ENCODE results near the gene RGS7.
"Not testable (repeated sequence)": the region's sequence is repeated elsewhere in the genome, so short reads cannot be mapped to it uniquely, and the experiment has no call there.

Gene RGS7

DNA sequence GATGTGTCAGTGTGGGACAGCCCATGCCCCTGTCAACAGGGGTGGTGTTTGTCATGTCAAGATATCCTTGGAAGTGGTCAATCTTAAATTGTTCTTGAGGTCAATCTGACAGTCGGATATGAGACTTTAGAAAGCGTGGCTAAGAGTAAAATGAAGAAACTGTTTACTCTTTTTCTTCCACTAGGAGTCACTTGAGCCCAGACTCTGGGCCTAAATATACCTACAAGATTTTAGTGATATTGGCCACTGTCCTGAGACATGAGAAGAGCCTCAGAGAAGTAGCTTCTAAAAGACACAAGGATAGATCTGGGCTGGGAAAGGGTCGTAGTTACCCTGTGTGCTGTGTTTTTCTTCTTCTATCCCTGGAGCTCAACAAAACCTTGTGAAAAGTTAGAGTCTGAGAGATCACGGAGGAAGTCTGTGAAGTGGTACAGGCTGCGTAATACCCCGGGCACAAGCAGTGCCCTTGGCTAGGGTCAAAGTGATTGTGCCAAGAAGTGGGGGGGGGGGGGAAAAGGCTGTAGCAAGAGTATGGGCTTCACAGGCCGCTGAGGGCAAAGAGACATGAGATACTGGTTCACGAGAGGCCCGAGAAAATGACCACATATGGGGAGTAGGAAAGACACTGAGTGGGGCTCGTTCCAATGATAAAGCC is 389.8 kb downstream of the RGS7 start:
- no peak for DNase-seq

DNA sequence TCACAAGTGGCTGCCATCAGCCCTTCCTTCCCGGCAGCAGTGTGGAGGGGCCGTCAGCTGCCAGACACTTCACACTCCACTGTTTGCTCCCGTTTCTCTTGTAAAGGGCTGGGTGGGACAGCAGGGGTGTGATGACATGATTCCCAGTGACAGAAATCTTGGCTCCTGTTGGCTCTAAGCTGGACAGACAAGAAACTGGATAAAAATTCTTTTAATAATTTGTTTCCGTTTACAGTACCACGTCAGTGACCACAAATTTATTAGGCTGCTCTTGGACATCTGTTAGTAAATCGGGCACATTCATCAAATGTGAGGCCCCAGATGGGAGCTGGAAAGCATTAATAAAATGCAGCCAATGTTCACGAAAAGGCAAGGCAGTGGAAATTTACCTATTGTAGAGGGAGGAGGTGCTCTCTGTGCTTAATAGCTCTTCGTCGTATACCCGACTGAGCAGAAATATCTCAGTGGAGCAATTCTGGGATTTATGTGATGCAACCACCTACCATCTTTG is 391.4 kb downstream of the RGS7 start:
- no peak for DNase-seq

DNA sequence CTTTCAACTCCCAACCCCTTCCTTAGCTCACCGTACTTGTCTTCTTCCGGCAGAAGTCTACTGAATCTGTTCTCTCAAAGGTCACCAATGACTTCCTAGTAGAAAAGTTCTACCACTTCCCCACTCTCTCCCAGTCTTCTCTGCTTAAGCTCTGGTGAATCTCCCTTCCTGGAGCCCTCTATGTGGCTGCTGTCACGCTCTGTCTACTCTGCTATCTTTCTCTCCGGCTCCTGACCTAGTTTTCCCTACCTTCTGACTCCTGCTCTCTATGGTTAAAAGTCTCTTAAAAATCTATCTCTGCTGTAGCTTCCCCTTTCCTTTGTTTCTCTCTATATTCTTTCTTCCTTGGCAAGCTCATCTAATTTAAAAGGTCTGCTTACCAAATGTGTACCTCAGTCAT is 394.9 kb downstream of the RGS7 start:
- no peak for DNase-seq

DNA sequence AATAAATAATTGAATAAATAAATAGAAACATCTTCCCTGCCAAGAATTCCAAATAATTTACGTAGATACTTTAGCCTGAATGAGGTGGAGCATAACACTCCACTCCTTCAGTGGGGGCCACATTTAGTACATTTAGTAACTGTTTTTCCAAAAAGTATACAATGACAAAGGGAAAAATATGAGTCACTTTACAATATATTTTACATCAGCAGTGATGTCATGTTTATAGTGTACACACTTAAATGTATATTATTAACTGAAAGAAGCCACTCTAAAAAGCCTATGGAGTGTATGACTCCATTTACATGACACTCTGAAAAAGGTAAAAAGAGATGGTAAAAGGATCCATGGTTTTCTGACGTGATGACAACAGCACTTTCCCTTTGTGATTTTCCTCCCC is 400.6 kb downstream of the RGS7 start:
- DNase-seq, result no peak

DNA sequence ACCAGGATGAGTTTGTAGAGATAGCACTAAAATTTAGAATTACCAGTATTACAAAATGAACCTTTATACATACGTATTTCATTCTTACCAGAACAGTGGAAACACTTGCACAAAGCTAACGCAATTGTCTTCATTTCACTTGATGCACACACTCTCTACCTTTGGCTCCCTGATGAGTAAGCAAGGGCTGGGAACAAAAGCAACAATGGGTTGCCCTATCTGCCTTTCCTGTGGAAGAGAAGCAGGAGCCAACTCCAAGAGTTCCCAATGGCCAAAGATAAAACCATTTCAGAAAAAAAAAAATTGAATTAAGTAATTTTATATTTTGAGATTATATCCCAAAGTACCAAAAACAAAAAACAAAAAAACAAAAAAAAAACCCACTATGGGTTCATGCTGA is 401.0 kb downstream of the RGS7 start:
- no peak for DNase-seq

DNA sequence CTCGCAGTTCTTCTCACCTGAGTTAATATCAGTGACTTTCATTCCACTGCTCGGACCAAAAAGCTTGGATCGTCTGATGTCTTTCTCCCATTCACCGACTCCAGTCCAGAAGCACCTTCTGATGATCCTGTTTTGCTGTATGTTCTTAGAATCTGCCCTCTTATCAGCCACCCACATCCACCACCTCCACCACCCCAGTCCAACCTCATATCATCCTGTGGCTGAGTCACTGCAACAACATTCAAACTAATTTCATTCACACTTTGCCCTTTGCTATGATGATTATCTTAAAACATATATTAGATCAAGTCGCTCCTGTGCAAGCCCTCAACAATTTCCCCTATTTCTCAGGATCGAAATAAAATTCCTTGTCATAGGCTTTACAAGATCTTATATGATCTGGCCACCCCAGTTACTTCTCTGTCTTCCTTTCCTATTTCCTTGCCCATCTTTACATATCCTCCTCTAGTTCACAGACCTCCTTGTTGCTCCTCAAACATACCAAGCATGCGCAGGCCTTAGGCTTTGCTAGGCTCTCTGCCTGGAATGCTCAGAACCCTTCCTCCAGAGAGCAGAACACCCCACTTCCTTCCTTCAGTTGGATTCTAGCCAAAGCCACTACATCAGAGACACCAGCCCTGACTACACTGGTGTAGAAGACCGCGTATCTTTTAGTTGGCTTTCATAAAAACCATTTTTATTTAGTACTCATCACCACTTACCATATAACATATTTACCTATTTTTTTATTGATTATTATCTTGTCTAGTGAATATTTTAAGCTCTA is 409.4 kb downstream of the RGS7 start:
- no peak for DNase-seq

DNA sequence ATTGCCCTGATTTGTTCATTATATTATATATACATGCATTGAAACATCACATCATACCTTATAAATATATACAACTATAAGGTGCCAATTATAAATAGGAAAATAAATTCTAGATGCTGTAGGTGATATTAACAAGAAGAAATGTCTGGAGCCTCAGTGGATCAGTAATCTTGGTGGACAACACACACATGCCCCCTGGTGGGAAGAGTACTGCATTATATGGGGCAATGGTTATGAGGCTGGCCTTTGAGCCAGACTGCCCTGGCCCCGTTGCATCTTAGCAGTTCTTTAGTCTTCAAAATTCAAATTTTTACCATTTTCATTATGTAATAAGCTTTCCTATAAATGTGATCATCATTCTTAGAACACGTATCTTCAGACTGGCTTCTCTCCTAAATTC is 410.1 kb downstream of the RGS7 start:
- DNase-seq, result peak; percentile 8

DNA sequence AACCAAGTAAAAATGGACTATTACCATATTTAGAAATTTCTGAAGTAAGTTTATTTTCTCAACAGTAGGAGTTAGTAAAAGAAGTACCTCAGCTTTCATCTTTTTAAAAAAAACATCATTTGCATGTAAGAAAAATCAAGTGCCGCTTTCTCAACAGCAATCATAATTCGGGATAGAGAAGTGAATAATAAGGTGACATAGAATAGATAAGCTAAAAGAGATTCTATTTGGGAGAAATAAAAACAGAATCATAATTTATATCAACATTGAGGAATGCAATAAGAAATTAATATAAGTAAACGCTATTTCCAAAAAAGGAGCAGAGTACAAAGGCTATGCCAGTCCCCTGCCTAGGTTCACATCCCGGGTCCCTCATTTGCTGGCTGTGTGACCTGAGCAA is 414.1 kb downstream of the RGS7 start:
- DNase-seq, result no peak

DNA sequence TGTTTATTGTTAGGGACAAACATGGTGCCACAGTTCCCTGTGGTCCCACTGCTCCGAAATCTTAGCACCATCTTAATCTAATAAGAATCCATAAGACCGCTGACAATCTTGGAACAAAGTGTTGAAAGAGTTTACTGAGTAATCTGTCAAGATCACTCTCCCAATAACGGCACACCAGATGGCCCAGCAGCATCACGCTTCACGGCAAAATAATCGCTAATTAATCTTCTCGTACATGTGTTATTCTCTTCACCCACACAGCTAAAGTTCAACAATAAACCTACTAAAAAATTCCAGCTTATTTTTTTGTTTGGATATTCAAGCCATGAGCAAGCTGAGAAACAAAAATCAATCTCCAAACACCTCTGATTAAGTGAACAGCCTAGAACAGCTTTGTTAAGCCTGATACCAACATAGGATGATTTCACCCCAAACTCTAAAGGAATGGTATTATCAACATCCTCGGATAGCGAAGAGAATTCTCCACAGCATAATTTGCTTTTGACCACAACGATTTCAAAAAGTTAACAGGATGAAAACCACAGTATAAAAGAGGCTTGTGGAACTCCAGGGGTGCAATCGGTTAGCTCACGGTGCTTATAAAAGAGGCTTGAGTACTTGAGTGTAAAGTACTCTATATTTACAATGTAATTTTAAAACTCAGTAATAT is 415.2 kb downstream of the RGS7 start:
- no peak for DNase-seq

DNA sequence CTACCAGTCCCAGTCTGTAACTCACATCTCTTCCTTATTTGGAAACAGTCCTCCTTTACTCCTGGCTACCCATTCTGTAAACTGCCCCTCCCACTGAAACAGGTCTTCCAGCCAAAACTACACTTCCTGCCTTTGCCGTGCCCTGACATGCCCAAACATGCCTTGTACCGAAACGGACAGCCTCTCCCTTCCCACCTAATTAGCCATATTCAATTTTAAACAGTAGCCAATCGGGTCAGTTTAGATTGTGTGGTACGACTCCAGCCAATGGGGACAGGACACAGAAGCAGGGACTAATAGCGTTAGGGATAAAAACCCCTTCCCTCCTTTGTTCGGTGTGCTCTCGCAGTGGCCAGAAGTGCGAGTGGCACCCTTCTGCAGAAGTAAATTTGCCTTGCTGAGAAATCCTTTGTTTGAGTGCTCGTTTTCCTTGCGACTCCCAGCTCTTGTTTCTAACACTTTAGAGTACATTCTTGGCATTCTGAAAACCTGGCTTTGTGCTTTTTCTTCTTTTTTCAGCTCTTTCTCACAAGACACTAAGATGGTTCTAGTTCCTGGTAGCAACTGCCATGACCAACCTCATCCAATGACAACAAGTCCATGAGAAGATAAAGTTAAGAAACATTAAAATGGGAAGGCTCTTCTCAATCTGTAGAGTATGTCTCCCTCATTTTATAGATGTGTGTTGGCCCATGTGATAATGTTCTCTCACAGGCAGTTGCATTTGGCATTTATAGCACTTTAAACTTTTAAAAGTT is 419.9 kb downstream of the RGS7 start:
- no peak for DNase-seq

DNA sequence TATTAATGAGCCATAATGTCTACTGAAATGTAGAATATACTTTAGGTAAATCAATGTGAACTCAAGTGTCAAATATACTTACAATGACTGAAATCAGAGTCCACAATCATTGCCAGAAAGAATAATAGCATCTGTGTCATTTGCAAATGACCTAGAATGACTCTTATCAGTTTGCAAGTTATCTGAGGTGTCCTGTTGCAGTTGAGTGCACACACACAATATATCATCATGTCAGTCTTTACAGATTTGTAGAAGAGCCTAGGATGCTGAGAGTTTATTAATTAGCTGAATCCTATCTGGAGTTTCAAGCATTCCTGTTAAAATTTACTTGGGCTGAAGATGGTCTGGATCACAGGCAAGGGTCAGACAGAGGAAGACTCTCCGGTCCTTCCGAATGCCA is 421.1 kb downstream of the RGS7 start:
- DNase-seq, result no peak

DNA sequence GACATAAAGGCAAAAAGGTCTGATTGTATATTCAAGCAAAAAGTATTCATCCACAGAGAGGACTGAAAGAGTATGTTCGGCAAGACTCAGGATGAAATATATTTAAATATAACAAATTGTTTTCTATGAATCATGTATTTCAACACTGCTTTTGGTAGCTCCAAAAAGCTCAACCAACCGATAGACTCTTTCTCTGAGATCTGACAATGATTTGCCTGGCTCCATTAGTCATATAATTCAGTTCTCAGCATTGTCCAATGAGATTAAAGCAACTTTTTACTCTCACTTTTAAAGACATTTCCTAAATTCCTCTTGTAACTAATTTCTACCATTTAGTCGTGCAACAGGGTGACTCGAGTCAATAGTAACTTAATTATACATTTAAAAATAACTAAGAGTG is 426.0 kb downstream of the RGS7 start:
- DNase-seq, result no peak

DNA sequence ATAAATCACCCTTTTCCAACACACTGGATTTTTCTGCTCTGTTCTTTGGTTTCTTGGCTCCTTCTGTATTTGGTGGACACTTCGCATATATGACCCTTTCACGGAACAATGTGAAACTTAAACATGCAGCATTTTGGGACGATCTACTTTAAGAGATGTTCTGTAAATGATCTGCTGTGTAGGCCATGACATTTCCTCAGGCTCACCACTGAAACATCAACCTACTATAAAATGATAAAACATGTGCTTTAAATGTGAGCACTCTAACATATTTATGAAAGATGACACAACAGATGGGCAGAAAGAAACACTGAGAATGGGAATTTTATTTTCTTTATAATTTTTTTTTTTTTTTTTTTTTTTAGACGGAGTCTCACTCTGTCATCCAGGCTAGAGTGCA is 428.7 kb downstream of the RGS7 start:
- no peak for DNase-seq

DNA sequence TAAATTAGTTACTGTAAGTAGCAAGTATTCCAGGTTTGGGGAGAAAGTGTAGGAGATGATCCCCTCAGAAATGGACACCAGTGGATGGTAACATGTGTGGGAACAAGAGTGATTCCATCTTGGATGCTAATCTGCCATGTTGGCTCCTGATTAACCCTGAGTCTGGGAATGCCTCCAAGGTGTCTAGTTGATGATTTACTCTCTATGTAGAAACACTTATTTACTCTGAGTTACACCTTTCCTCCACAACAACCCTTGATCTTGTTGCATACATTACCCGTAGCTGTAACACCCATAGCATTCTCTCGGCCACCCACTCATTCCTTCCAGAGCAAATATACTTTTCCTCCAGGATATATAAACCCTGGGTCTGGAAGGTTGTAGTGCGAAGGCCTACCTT is 429.2 kb downstream of the RGS7 start:
- DNase-seq, result no peak

DNA sequence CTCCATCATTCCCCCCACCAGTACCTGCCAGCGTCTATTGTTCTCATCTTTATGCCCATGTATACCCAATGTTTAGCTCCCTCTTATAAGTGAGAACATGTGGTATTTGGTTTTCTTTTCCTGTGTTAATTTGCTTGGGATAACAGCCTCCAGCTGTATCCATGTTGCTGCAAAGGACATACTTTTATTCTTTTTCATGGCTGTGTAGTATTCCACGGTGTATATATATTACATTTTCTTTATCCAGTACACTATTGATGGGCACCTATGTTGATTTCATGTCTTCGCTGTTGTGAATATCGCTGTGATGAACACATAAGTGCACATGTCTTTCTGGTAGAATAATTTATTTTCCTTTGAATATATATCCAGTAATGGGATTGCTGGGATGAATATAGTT is 431.7 kb downstream of the RGS7 start:
- DNase-seq, result no peak

DNA sequence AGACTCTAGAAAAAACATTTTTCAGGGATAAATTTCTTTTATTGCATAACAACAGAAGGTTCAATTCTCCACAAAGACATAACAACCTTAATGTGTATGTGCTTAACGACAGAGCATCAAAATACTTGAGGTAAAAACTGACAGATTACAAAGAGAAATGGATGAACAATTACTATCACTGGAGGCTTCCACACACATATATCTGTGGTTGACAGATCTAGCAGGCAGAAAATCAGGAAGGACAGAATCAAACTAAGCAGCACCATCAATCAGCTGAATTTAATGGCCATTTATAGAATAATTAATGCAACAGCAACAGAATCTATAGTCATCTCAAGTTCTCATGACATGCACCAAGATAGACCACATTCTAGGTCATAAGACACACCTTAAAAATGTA is 439.0 kb downstream of the RGS7 start:
- DNase-seq, result no peak

DNA sequence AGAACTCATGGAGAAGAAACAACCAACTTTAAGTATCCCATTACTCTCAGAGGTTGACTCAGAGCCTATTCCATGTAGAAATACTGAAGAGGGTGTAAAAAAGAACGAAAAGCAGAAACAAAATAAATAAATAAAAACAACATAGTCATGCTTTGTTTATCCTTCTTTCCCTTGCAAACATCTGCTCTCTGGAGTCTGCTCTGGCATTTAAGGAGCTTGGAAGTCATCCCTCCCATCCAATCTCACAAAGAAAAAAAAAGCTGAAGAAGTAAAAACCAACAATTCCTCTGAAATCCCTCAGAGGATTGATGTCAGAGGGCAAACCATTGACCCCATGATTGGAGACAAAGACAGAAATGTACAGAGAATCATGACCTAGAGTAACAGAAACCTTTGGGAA is 442.5 kb downstream of the RGS7 start:
- no peak for DNase-seq

DNA sequence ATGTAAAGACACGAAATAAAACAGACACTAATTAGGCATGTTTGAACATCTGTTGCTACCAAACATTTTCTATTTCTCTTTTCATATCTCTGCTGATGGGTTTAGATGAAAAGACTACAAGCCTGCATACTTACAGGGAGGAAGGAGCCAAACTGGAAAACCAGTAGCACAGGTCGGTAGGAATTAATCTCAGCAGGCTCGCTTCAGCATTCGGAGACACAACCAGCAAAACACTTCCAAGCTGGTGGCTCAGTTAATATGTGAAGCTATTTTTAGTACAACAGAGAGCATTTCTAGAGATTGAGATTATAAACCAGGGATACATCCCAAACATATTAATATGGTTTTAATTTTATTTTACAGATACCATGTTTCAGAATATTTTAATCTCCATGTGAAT is 444.2 kb downstream of the RGS7 start:
- no peak for DNase-seq

DNA sequence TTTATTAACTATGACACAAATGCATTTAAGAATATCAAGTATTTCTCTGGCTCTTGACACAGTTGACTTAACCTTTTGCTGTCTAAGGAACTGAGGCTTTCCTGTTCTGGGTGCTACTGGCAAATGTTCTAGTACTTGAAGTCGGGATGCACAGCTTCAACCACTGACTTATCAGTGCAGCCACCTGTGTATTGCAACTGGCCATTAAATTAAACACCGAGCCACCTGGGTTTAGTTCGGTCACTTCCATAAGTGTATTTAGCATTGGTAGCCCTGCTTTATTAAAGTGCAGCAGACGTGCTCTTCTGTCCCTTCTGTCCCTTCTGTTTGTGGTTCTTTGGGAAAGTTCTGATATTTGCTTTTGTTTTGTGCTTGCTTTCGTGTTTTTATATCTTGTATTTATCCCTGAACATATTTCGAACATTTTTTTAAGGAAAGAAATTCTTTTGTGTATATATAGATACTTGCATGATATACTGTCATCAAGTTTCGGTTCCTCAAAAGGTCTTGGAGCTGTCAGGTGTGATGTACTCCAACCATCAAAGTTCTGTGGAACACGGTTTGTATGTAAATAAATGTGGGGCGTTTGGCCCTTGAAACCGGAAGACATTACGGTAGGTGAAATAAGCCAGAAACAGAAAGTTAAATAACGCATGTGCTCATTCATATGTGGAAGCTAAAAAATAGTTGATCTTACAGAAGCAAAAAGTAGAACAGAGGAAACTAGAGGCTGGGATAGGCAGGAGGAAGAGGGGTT is 447.1 kb downstream of the RGS7 start:
- DNase-seq, result no peak

DNA sequence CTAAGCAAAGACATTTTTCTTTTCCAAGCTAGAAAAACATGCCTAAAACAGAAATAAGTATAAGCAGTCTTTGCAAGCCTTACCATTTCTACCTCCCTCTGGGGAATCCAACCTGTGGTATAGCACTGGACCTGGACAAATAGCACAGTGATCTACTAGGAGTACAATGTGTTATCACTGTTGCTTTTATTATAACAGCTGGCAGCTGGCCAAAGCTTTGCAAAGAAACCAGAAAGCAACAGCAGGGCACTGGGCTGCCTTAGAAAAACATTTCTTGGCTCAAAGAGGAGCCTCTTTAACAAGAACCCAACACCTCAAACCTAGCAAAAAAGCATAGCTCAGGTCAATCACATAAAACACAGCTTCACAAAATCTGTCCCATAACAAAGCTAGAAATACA is 450.5 kb downstream of the RGS7 start:
- DNase-seq, result no peak

DNA sequence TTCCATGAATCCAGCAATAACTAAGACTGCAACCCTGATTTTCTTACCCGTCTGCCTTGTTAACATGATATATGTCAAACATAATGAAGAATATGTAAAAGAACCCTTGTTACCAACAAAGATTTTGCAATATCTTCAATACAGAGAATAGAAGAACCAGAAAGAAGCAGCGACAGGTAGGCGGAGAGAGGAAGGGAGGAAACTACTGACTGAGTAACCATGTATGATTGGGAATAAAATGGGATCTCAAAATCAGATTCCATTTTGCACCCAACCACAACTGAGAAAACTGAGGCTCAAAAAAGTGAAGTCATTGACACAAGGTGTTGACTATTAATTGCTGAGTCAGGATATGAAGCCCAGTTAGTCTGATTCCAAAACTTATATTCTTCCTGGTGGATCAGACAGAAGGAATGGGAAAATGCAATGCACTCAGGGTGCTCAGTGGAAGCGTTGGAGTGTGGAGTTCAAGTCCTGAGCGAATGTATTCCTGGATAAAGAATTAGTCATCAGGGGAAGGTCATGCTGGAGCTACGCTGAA is 451.7 kb downstream of the RGS7 start:
- DNase-seq, result no peak

DNA sequence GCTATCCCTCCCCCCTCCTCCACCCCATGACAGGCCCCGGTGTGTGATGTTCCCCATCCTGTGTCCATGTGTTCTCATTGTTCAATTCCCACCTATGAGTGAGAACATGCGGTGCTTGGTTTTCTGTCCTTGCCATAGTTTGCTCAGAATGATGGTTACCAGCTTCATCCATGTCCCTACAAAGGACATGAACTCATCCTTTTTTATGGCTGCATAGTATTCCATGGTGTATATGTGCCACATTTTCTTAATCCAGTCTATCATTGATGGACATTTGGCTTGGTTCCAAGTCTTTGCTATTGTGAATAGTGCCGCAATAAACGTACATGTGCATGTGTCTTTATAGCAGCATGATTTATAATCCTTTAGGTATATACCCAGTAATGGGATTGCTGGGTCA is 461.6 kb downstream of the RGS7 start:
- not testable (repeated sequence) for DNase-seq

DNA sequence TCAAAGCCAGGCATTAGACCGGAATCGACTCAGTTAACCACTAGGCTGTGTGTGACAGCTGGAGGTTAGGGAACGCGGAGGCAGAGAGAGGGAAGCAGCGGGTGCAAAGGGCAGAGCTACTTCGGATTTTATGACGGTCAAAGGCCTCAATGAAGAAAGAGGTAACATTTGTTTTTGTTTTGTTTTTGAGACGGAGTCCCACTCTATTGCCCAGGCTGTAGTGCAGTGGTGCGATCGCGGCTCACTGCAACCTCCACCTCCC is 468.3 kb downstream of the RGS7 start:
- DNase-seq, result no peak

Measured in kidney glomerular epithelial cell (primary cell).